ENCODE results near the gene PLXDC1.

PLXDC1 gene

GRCh38 chr17:39014044-39014794 is 137.2 kb downstream of the PLXDC1 start:
- no peak for DNase-seq
- TF ChIP-seq, protein P1, sequence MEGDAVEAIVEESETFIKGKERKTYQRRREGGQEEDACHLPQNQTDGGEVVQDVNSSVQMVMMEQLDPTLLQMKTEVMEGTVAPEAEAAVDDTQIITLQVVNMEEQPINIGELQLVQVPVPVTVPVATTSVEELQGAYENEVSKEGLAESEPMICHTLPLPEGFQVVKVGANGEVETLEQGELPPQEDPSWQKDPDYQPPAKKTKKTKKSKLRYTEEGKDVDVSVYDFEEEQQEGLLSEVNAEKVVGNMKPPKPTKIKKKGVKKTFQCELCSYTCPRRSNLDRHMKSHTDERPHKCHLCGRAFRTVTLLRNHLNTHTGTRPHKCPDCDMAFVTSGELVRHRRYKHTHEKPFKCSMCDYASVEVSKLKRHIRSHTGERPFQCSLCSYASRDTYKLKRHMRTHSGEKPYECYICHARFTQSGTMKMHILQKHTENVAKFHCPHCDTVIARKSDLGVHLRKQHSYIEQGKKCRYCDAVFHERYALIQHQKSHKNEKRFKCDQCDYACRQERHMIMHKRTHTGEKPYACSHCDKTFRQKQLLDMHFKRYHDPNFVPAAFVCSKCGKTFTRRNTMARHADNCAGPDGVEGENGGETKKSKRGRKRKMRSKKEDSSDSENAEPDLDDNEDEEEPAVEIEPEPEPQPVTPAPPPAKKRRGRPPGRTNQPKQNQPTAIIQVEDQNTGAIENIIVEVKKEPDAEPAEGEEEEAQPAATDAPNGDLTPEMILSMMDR (IDR thresholded peaks at IDR 0.05; ENCODE audit: low read length): no peak
- TF ChIP-seq EZH2 (optimal IDR thresholded peaks at IDR 0.05; ENCODE audit: low read depth, low read length) (no peak), EZH2phosphoT487 (IDR thresholded peaks at IDR 0.05; ENCODE audit: low read length) (no peak)
- Histone ChIP-seq H3K27ac (ENCODE audit: low read length) (no peak overlapping the region), H3K36me3 (replicated peaks; ENCODE audit: insufficient read depth, low read length) (no peaks in the 10 kb centered on the region), H3F3A (ENCODE audit: insufficient read depth, low read length) (no peaks in the 10 kb centered on the region), H3K9me2 (replicated peaks; ENCODE audit: insufficient read depth, low read length) (no peaks in the 10 kb centered on the region), H3K27me3 (replicated peaks; ENCODE audit: insufficient read depth, low read length) (no peaks in the 10 kb centered on the region), H2AFZ (ENCODE audit: low read length) (no peak overlapping the region), H3K79me2 (ENCODE audit: low read length) (no peaks in the 10 kb centered on the region), H3K9me3 (replicated peaks; ENCODE audit: insufficient read depth, low read length) (no peaks in the 10 kb centered on the region), H3K9ac (ENCODE audit: low read length) (no peak overlapping the region), H4K20me1 (ENCODE audit: insufficient read depth, low read length) (no peaks in the 10 kb centered on the region), H3K4me2 (ENCODE audit: low read depth, low read length) (no peak overlapping the region), H3K4me1 (ENCODE audit: low read length) (no peaks in the 10 kb centered on the region), H3K4me3 (ENCODE audit: low read length) (no peak overlapping the region)
